ENCODE data around the gene ITPR1. TPM values are rescaled to one million over a fixed set of nuclear protein-coding genes. Genes with fewer than 3 reads are reported as not detected.

ITPR1 gene
- total and polyA plus RNA-seq, 2 donors, result 57.3 to 240 TPM

GRCh38 chr3:4599612-4600011 lies 106.5 kb downstream of the ITPR1 start:
- no peak for DNase-seq (ENCODE audit: extremely low spot score)
- Histone ChIP-seq H3K27ac (ENCODE audit: low read depth) (no peak overlapping the region), H3K4me3 (ENCODE audit: low read depth, low read length) (no peak overlapping the region), H3K4me1 (ENCODE audit: insufficient read depth) (no peaks in the 10 kb centered on the region), H3K36me3 (ENCODE audit: insufficient read depth) (no peaks in the 10 kb centered on the region)
- 78% methylated on average over 4 of the region's 4 CpGs for WGBS

GRCh38 chr3:4600493-4600892 lies 107.3 kb downstream of the ITPR1 start:
- DNase-seq (ENCODE audit: extremely low spot score), result no peak
- 46% methylated on average over 6 of the region's 6 CpGs for WGBS
- H3K36me3 ChIP-seq (ENCODE audit: insufficient read depth), result no peaks in the 10 kb centered on the region
- H3K4me3 ChIP-seq (ENCODE audit: low read depth, low read length), result no peak overlapping the region
- H3K4me1 ChIP-seq (ENCODE audit: insufficient read depth), result no peaks in the 10 kb centered on the region
- no peak overlapping the region for H3K27ac ChIP-seq (ENCODE audit: low read depth)

- H3K36me3 ChIP-seq (ENCODE audit: insufficient read depth), result no peaks in the 10 kb centered on the region
- no peak overlapping the region for H3K27ac ChIP-seq (ENCODE audit: low read depth)
- 71% methylated on average over 3 of the region's 3 CpGs for WGBS
- no peaks in the 10 kb centered on the region for H3K4me1 ChIP-seq (ENCODE audit: insufficient read depth)
- H3K4me3 ChIP-seq (ENCODE audit: low read depth, low read length), result no peak overlapping the region
- DNase-seq (ENCODE audit: extremely low spot score), result no peak
Measured at GRCh38 chr3:4601892-4602291, 108.7 kb downstream of the ITPR1 start.

GRCh38 chr3:4604693-4605092 lies 111.5 kb downstream of the ITPR1 start:
- WGBS, result 88% methylated on average over 5 of the region's 5 CpGs
- H3K27ac ChIP-seq (ENCODE audit: low read depth), result no peak overlapping the region
- no peak for DNase-seq (ENCODE audit: extremely low spot score)
- H3K36me3 ChIP-seq (ENCODE audit: insufficient read depth), result no peaks in the 10 kb centered on the region
- H3K4me1 ChIP-seq (ENCODE audit: insufficient read depth), result no peaks in the 10 kb centered on the region
- H3K4me3 ChIP-seq (ENCODE audit: low read depth, low read length), result no peak overlapping the region

GRCh38 chr3:4606911-4607310 lies 113.8 kb downstream of the ITPR1 start:
- no peak overlapping the region for H3K4me3 ChIP-seq (ENCODE audit: low read depth, low read length)
- 45% methylated on average over 4 of the region's 4 CpGs for WGBS
- H3K27ac ChIP-seq (ENCODE audit: low read depth), result no peak overlapping the region
- no peak for DNase-seq (ENCODE audit: extremely low spot score)
- H3K4me1 ChIP-seq (ENCODE audit: insufficient read depth), result no peaks in the 10 kb centered on the region
- no peaks in the 10 kb centered on the region for H3K36me3 ChIP-seq (ENCODE audit: insufficient read depth)

GRCh38 chr3:4613366-4613765 lies 120.2 kb downstream of the ITPR1 start:
- WGBS, result 71% methylated on average over 3 of the region's 3 CpGs
- DNase-seq (ENCODE audit: extremely low spot score), result no peak
- Histone ChIP-seq H3K4me3 (ENCODE audit: low read depth, low read length) (no peak overlapping the region), H3K36me3 (ENCODE audit: insufficient read depth) (no peaks in the 10 kb centered on the region), H3K27ac (ENCODE audit: low read depth) (no peak overlapping the region), H3K4me1 (ENCODE audit: insufficient read depth) (no peaks in the 10 kb centered on the region)

- no peaks in the 10 kb centered on the region for H3K36me3 ChIP-seq (ENCODE audit: insufficient read depth)
- 83% methylated on average over 5 of the region's 5 CpGs for WGBS
- no peak overlapping the region for H3K4me3 ChIP-seq (ENCODE audit: low read depth, low read length)
- DNase-seq (ENCODE audit: extremely low spot score), result no peak
- no peak overlapping the region for H3K27ac ChIP-seq (ENCODE audit: low read depth)
- H3K4me1 ChIP-seq (ENCODE audit: insufficient read depth), result no peaks in the 10 kb centered on the region
Measured at GRCh38 chr3:4614070-4614469, 120.9 kb downstream of the ITPR1 start.

- H3K27ac ChIP-seq (ENCODE audit: low read depth), result no peak overlapping the region
- H3K36me3 ChIP-seq (ENCODE audit: insufficient read depth), result no peaks in the 10 kb centered on the region
- DNase-seq (ENCODE audit: extremely low spot score), result no peak
- WGBS, result 89% methylated on average over 3 of the region's 3 CpGs
- H3K4me3 ChIP-seq (ENCODE audit: low read depth, low read length), result no peak overlapping the region
- H3K4me1 ChIP-seq (ENCODE audit: insufficient read depth), result no peaks in the 10 kb centered on the region
Measured at GRCh38 chr3:4614927-4615326, 121.8 kb downstream of the ITPR1 start.

GRCh38 chr3:4615750-4616149 lies 122.6 kb downstream of the ITPR1 start:
- DNase-seq (ENCODE audit: extremely low spot score), result no peak
- no peaks in the 10 kb centered on the region for H3K4me1 ChIP-seq (ENCODE audit: insufficient read depth)
- no peaks in the 10 kb centered on the region for H3K36me3 ChIP-seq (ENCODE audit: insufficient read depth)
- 42% methylated on average over 3 of the region's 3 CpGs for WGBS
- no peak overlapping the region for H3K27ac ChIP-seq (ENCODE audit: low read depth)
- no peak overlapping the region for H3K4me3 ChIP-seq (ENCODE audit: low read depth, low read length)

GRCh38 chr3:4623421-4623999 lies 130.4 kb downstream of the ITPR1 start:
- 90% methylated on average over 4 of the region's 4 CpGs for WGBS
- Histone ChIP-seq H3K27ac (ENCODE audit: low read depth) (no peak overlapping the region), H3K4me1 (ENCODE audit: insufficient read depth) (no peaks in the 10 kb centered on the region), H3K36me3 (ENCODE audit: insufficient read depth) (no peaks in the 10 kb centered on the region), H3K4me3 (ENCODE audit: low read depth, low read length) (no peak overlapping the region)
- no peak for DNase-seq (ENCODE audit: extremely low spot score)

GRCh38 chr3:4627651-4628375 lies 134.7 kb downstream of the ITPR1 start:
- H3K4me1 ChIP-seq (ENCODE audit: insufficient read depth), result no peaks in the 10 kb centered on the region
- H3K4me3 ChIP-seq (ENCODE audit: low read depth, low read length), result no peak overlapping the region
- no peak for DNase-seq (ENCODE audit: extremely low spot score)
- 89% methylated on average over 10 of the region's 10 CpGs for WGBS
- no peaks in the 10 kb centered on the region for H3K36me3 ChIP-seq (ENCODE audit: insufficient read depth)
- no peak overlapping the region for H3K27ac ChIP-seq (ENCODE audit: low read depth)

- no peak overlapping the region for H3K4me3 ChIP-seq (ENCODE audit: low read depth, low read length)
- H3K27ac ChIP-seq (ENCODE audit: low read depth), result no peak overlapping the region
- H3K4me1 ChIP-seq (ENCODE audit: insufficient read depth), result no peaks in the 10 kb centered on the region
- no peaks in the 10 kb centered on the region for H3K36me3 ChIP-seq (ENCODE audit: insufficient read depth)
- WGBS, result 89% methylated on average over 9 of the region's 9 CpGs
- no peak for DNase-seq (ENCODE audit: extremely low spot score)
Measured at GRCh38 chr3:4629095-4630007, 136.2 kb downstream of the ITPR1 start.

GRCh38 chr3:4633078-4634004 lies 140.2 kb downstream of the ITPR1 start:
- H3K36me3 ChIP-seq (ENCODE audit: insufficient read depth), result no peaks in the 10 kb centered on the region
- H3K4me3 ChIP-seq (ENCODE audit: low read depth, low read length), result no peak overlapping the region
- H3K27ac ChIP-seq (ENCODE audit: low read depth), result no peak overlapping the region
- peak; percentile 33 for DNase-seq (ENCODE audit: extremely low spot score)
- no peaks in the 10 kb centered on the region for H3K4me1 ChIP-seq (ENCODE audit: insufficient read depth)
- WGBS, result 65% methylated on average over 10 of the region's 10 CpGs
